ENCODE data around the gene ATP2A1.

The ATP2A1 gene

DNA sequence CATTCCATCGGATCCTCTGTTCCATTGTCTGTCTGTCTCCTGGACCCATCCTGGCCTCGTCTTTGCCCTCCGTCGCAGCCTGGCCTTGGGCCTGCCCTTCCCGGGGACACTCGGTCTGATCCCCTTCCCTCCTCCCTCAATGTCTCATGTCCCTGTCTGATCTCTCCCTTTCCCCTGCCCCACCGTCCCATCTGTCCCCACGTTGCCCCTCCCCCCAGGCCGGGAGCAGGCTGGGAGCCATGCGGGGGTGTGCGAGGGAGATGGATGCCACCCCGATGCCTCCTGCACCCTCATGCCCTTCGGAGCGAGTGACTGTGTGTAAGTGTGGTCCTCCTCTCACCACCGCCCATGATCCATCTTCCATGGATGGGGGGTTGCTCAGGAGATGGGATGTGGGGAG, 5.3 kb upstream of the ATP2A1 start:
- H3K4me3 ChIP-seq (ENCODE audit: insufficient read length, low read depth): no peak overlapping the region
- H3K4me1 ChIP-seq (ENCODE audit: insufficient read depth, insufficient read length): peaks cover 33% of the 10 kb centered on the region
- DNase-seq (ENCODE audit: low read depth, low spot score): no peak
- H3K9me3 ChIP-seq (ENCODE audit: insufficient read depth, low read length): no peaks in the 10 kb centered on the region
- TF ChIP-seq YY1 (IDR thresholded peaks at IDR 0.05; ENCODE audit: insufficient read depth, insufficient read length): no peak
- no peak for TF ChIP-seq ZNF274 (IDR thresholded peaks at IDR 0.05; ENCODE audit: low read depth, low read length)
- TF ChIP-seq SUZ12 (IDR thresholded peaks at IDR 0.05; ENCODE audit: extremely low read depth, insufficient read depth, insufficient read length): no peak
- no peaks in the 10 kb centered on the region for H3K27me3 ChIP-seq (ENCODE audit: insufficient read depth, insufficient read length)
- peak overlapping the region; percentile 18 for H3K9ac ChIP-seq (ENCODE audit: insufficient read length, low read depth)
- peaks cover 73% of the 10 kb centered on the region for H3K36me3 ChIP-seq (ENCODE audit: insufficient read depth, insufficient read length, low read length)

DNA sequence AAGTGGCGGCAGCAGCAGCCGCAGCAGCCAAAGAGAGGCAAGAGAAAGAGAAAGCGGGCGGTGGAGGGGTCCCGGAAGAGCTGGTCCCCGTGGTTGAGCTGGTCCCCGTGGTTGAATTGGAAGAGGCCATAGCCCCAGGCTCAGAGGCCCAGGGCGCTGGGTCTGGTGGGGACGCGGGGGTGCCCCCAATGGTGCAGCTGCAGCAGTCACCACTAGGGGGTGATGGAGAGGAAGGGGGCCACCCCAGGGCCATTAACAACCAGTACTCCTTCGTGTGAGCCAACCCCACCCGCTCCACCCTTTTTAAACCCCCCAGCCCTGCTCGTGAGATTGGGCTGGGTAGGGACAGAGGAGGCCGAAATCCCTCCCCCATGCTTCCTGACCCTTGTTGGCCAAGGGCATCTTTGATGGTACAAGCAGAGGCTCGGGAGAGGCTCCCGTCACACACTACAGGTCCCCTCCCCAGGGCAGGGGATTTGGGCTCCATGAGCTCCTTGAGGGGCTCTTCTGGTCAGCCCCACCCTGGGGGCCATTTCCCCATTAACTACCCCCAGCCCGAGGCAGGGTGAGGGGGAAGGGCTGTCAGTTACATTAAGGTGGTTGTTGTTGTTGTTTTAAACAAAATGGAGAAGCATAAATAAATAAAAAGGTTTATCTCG, 4.6 kb upstream of the ATP2A1 start:
- peaks cover 33% of the 10 kb centered on the region for H3K4me1 ChIP-seq (ENCODE audit: insufficient read depth, insufficient read length)
- H3K4me3 ChIP-seq (ENCODE audit: insufficient read length, low read depth): no peak overlapping the region
- H3K27me3 ChIP-seq (ENCODE audit: insufficient read depth, insufficient read length): no peaks in the 10 kb centered on the region
- H3K9me3 ChIP-seq (ENCODE audit: insufficient read depth, low read length): no peaks in the 10 kb centered on the region
- H3K9ac ChIP-seq (ENCODE audit: insufficient read length, low read depth): no peak overlapping the region
- TF ChIP-seq YY1 (IDR thresholded peaks at IDR 0.05; ENCODE audit: insufficient read depth, insufficient read length): no peak
- no peak for TF ChIP-seq SUZ12 (IDR thresholded peaks at IDR 0.05; ENCODE audit: extremely low read depth, insufficient read depth, insufficient read length)
- TF ChIP-seq ZNF274 (IDR thresholded peaks at IDR 0.05; ENCODE audit: low read depth, low read length): no peak
- DNase-seq (ENCODE audit: low read depth, low spot score): no peak
- H3K36me3 ChIP-seq (ENCODE audit: insufficient read depth, insufficient read length, low read length): peaks cover 73% of the 10 kb centered on the region

DNA sequence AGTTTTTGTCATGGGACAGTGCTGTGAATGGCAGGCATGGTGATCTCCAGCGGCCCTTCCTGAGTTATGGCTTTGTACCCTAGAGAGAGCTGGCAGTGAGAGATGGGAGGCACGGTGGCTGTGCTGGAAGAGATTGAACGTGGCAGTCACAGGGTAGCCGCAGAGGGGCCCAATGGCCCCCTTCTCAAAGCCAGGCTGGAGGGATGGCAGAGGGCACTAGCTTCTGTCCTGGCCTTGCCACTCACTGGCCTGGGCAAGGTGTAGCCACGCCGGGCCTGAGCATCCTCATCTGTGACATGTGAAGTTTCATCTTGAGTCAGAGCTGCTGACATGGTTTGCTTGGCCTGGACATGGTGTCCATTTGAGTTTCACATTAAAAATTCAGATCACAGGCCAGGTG, 3.9 kb upstream of the ATP2A1 start:
- DNase-seq (ENCODE audit: low read depth, low spot score): no peak
- Histone ChIP-seq H3K36me3 (ENCODE audit: insufficient read depth, insufficient read length, low read length) (peaks cover 65% of the 10 kb centered on the region), H3K9ac (ENCODE audit: insufficient read length, low read depth) (no peak overlapping the region), H3K4me3 (ENCODE audit: insufficient read length, low read depth) (no peak overlapping the region), H3K4me1 (ENCODE audit: insufficient read depth, insufficient read length) (peaks cover 33% of the 10 kb centered on the region), H3K27me3 (ENCODE audit: insufficient read depth, insufficient read length) (no peaks in the 10 kb centered on the region), H3K9me3 (ENCODE audit: insufficient read depth, low read length) (no peaks in the 10 kb centered on the region)
- TF ChIP-seq ZNF274 (IDR thresholded peaks at IDR 0.05; ENCODE audit: low read depth, low read length) (no peak), YY1 (IDR thresholded peaks at IDR 0.05; ENCODE audit: insufficient read depth, insufficient read length) (no peak), SUZ12 (IDR thresholded peaks at IDR 0.05; ENCODE audit: extremely low read depth, insufficient read depth, insufficient read length) (no peak)

DNA sequence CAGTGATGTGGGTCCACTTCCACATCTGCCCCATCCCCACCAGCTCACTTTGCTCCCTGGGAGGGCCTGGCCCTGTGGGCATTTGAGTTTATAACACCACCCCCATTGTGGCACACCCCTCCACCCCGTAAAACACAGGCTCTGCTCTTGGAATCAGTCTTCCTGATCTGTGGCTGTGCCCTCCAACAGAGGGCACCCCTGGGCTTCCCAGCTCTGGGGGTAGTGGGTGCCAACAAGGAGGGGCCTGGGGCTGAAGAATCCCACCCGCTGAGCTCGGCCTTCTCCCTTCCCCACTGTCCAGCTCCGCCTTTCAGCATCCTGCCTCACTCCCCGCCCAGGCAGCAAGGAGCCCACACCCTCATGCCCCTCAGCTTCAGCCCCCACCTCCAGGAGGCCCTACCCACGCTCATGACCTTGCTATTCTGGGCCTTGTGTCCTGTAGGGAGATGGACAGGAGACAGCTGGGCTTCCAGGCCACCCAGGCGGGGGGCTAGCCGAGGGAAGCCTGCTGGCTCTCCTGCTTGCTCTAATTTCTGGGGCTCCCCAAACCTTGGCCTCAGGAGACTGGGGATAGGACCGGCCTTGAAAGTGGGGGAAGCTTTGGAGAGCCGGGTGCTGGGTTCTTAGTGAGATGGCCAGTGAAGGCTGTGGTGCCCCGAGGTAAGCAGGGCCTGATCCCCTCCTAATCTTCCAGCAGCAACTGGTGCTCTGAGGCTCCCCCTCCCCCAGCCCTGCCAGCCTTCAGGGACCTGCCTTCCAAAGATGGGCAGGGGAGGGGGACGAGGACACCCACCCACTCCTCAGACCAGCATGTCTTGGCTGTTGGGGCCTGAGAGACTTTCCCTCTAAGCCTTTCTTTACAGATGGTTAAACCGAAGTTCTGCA, 2.9 kb upstream of the ATP2A1 start:
- no peaks in the 10 kb centered on the region for H3K27me3 ChIP-seq (ENCODE audit: insufficient read depth, insufficient read length)
- H3K36me3 ChIP-seq (ENCODE audit: insufficient read depth, insufficient read length, low read length): peaks cover 56% of the 10 kb centered on the region
- peak overlapping the region; percentile 66 for H3K9ac ChIP-seq (ENCODE audit: insufficient read length, low read depth)
- DNase-seq (ENCODE audit: low read depth, low spot score): no peak
- H3K9me3 ChIP-seq (ENCODE audit: insufficient read depth, low read length): no peaks in the 10 kb centered on the region
- no peak overlapping the region for H3K4me3 ChIP-seq (ENCODE audit: insufficient read length, low read depth)
- H3K4me1 ChIP-seq (ENCODE audit: insufficient read depth, insufficient read length): peaks cover 36% of the 10 kb centered on the region
- TF ChIP-seq ZNF274 (IDR thresholded peaks at IDR 0.05; ENCODE audit: low read depth, low read length) (no peak), YY1 (IDR thresholded peaks at IDR 0.05; ENCODE audit: insufficient read depth, insufficient read length) (no peak), SUZ12 (IDR thresholded peaks at IDR 0.05; ENCODE audit: extremely low read depth, insufficient read depth, insufficient read length) (no peak)

DNA sequence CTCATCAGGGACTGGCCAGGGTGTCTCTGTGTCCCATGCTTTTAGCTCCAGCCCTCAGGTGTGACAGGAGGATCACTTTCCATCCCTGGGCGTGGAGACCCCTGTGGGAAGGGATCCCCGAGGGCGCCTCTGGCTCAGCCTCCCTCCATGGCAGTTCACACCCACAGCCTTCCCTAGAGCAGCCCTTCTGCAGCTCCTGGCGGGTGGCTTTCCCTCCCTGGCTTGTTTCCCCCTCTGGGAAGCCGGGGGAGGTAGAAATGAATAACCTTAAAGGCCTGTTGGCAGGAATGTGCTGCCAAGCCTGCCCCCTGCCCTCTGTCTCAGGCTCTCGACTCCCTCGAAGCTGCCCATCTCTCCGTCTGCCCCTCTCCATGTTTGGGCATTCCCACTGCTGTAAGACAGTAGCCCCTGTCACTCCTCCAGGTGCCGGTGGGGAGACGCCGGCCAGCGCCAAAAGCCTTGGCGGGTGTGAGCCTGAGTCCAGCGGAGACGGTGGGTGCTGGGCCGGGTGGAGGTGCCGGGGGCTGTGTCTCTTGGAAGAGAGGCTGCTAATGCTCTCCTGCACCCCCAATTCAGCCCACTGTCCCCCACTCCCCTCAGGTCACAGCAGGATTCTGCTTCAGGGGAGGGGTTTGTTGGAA, 2.1 kb upstream of the ATP2A1 start:
- H3K4me1 ChIP-seq (ENCODE audit: insufficient read depth, insufficient read length): peaks cover 43% of the 10 kb centered on the region
- H3K9ac ChIP-seq (ENCODE audit: insufficient read length, low read depth): peak overlapping the region; percentile 66
- TF ChIP-seq SUZ12 (IDR thresholded peaks at IDR 0.05; ENCODE audit: extremely low read depth, insufficient read depth, insufficient read length) (no peak), YY1 (IDR thresholded peaks at IDR 0.05; ENCODE audit: insufficient read depth, insufficient read length) (no peak), ZNF274 (IDR thresholded peaks at IDR 0.05; ENCODE audit: low read depth, low read length) (no peak)
- peaks cover 49% of the 10 kb centered on the region for H3K36me3 ChIP-seq (ENCODE audit: insufficient read depth, insufficient read length, low read length)
- no peaks in the 10 kb centered on the region for H3K9me3 ChIP-seq (ENCODE audit: insufficient read depth, low read length)
- no peak for DNase-seq (ENCODE audit: low read depth, low spot score)
- H3K4me3 ChIP-seq (ENCODE audit: insufficient read length, low read depth): no peak overlapping the region
- H3K27me3 ChIP-seq (ENCODE audit: insufficient read depth, insufficient read length): peaks cover 7% of the 10 kb centered on the region

DNA sequence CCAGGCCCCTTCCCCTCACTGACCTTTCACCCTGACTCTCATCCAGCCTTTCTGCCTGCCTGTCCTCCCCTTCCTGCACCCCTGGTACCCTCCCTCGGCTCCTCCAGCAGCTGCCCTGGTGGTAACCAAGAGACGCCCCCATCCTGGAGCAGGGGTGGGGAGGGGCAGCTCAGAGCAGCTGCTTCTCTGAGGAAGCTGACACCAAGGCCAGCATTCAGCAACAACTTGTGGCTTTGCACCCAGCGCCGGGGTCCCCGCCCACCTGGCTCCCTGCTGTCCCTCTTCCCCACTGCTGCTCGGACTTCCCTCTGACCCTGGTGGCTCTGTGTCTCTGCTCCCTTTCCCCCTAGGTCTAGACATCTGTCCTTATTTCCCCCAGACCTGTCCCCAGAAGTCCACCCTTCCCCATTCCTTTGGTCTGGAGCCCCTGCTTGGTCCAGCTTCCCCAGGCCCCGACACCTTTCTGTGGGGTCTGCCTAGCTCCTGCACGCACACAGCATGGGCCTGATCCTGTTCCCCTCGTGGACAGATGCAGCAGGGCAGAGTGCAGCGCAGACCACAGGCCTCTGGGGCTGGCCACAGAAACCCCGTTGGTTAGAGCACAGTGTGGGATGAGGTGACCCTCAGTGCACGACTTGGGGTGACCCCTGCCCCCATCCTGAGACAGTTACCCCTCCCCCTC, 1.2 kb upstream of the ATP2A1 start:
- no peak for TF ChIP-seq ZNF274 (IDR thresholded peaks at IDR 0.05; ENCODE audit: low read depth, low read length)
- no peak for TF ChIP-seq SUZ12 (IDR thresholded peaks at IDR 0.05; ENCODE audit: extremely low read depth, insufficient read depth, insufficient read length)
- no peak for TF ChIP-seq YY1 (IDR thresholded peaks at IDR 0.05; ENCODE audit: insufficient read depth, insufficient read length)
- Histone ChIP-seq H3K27me3 (ENCODE audit: insufficient read depth, insufficient read length) (peaks cover 9% of the 10 kb centered on the region), H3K36me3 (ENCODE audit: insufficient read depth, insufficient read length, low read length) (peaks cover 42% of the 10 kb centered on the region), H3K9ac (ENCODE audit: insufficient read length, low read depth) (peak overlapping the region; percentile 66), H3K4me3 (ENCODE audit: insufficient read length, low read depth) (no peak overlapping the region), H3K4me1 (ENCODE audit: insufficient read depth, insufficient read length) (peaks cover 41% of the 10 kb centered on the region), H3K9me3 (ENCODE audit: insufficient read depth, low read length) (no peaks in the 10 kb centered on the region)
- no peak for DNase-seq (ENCODE audit: low read depth, low spot score)

All from NT2/D1 (cell line).